ENCODE measurements around the gene BCAR3.
"Not testable (repeated sequence)": the region's sequence is repeated elsewhere in the genome, so short reads cannot be mapped to it uniquely, and the experiment has no call there.

The BCAR3 gene

DNA sequence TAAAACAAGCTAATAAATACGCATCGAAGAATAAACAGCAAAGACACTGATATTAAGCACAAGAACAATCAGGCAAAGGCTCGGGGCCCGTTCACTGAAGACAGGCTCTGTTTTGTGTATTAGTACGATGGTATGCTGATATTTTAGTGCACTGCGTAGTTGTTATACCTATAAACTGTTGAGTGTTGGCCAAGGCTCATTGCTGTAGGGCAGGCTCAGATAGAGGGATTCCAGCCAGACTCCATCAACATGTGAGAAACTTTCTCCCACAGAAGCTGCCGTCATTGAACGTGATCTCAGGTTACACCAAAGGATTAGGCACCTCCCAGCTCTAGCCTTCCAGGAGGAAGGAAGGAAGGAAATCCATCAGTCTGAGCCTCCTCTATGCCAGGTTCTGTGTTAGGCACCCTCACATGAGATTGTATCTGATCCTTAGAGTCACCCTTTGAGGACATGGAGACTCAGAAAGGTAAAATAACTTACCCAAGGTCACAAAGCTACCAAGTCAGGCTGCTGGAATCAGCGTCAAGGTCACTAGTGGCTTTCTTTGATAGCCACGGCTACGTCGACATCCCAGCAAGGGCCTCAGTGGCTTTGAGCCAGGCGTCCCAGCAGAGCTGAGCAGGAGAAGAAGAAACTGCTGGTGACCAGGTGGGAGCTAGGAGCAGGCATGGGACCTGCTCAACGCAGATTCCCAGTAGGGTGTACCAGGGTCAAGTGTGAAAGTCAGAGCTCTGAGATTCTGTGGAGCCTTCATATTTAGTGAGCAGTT is 14.8 kb downstream of the BCAR3 start:
- no peak for DNase-seq

DNA sequence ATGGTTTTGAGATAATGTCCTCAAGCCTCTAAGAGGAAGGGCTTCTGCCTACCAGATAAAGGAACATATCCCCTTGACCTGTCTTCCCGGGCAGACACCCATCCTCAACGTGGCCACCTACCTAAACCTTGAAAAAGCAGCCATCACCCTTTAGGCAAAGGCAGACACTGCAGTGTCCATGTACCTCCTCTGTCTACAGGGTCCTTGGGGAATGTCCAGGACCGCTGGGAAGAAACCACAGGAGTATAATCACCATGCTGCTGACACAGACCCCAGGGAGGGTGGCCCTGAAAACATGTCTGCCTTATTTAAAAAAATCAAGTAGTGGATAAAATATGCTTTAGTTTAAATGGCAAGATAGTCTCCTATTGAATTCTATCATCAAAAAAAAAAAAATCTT is 16.6 kb downstream of the BCAR3 start:
- no peak for DNase-seq

DNA sequence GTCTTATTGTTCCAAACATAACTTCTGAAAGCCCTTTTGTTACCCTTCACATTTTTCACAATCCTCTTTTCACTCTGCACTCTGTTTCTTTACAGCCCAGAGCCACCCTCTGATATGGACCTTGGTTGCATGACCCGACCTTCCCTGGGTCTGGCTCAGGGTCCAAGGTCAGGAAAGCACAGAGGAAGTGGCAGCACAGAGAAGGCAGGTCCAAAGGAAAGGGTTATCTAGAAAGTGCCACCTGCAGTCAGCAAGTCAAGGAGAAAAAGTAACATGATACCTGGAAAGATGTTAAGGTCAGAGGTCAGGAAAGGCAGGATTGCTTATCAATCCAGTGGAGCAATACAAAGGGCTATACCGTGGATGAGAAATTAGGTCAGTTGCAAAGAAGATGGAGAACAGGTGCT is 18.4 kb downstream of the BCAR3 start:
- no peak for DNase-seq

DNA sequence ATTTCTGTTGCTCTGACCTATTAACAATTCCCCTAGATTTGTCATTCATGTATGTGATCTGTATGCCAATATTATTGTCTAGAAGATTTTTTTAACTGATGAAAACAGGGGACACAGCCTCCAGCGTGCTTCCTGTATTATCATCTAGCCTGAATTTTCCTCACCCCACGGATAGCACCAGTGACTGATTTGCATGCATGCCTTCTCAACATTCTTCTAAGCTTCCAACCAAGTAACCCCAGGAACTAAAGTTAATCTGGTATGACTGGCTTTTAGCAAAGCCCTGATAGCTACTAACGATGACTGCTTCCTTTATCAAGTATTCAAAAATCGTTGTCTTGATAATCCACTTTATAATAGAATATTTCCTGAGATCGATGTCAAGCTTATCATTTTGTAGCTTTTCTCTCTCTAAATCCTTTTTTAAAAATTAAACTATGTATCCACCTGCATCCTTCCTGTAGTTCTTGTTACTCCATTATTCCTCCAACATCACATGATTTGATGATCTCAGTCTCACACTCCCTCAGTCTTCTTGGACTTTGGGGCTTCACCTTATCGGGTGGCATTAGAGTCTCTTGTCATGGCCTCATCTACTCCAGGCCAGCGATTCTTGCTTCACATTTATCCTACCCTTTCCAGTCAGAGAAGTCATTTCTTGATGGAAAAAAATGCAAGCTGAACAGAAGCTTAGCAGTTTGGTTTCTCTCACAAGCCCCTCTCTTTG is 19.0 kb downstream of the BCAR3 start:
- no peak for DNase-seq

DNA sequence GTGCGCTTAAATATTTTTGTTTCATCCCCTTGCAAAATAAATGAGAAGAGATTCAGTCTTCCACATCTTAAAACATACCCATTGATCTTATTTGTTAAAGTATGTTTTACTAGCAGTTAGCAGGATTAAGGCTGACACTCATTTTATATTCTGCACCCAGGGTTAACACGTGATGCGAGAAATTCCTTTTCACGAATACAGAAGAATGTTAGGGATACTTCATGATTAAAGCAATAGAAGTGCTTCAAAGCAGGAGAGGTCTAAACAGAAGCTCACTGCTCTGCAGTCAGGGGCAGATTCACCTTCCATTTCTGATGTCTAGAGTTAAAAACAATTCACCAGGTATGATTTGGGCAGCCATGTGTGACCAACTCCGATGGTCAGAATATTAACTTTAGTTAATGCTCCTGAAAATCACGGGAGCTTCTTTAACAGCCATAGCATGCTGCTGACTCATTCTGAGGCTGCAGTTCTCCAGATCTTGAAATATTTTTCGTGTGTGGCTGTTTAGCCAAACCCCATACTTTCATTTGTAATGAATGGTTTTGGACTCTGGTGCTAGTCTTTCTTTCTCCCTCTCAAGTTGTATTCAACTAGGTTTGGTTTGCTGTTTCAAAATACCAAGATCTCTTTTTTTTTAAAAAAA is 19.7 kb downstream of the BCAR3 start:
- no peak for DNase-seq

DNA sequence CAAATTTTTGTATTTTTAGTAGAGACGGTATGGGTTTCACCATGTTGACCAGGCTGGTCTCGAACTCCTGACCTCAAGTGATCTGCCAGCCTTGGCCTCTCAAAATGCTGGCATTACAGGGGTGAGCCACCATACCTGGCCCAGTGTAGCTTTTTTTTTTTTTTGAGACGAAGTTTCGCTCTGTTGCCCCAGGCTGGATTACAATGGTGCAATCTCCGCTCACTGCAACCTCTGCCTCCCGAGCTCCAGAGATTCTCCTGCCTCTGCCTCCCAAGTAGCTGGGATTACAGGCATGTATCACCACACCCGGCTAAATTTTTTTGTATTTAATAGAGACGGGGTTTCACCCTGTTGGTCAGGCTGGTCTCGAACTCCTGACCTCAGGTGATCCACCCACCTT is 20.3 kb downstream of the BCAR3 start:
- not testable (repeated sequence) for DNase-seq

DNA sequence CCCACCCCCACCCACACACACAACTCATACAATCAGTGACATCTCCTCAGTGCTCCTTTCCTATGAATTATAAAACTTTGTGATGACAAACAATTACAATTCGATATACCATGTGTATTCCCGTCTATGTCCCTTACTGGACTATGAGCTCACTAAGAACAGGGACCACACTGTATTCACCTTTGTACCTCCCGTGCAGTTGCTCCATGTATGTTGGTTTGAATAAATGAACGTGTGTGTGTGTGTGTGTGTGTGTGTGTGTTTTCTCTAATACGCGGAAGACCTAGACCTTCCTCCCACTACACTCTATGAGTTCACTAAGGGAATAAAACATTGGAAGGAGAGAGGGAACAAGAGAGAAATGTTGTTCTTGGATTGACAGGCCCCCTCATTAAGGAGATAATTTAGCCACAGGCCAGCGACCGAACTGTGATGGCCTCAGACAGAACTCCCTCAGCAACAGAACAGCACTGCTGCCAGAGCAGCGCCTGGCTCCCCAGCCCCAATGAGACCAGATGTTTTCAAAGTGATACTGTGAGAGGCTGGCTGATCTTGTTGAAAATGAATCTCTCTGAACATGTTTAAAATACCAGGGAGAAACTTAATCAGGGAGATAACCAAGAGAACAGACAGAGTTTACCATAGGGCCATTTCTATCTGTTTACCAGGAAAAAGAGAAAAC is 21.7 kb downstream of the BCAR3 start:
- no peak for DNase-seq

DNA sequence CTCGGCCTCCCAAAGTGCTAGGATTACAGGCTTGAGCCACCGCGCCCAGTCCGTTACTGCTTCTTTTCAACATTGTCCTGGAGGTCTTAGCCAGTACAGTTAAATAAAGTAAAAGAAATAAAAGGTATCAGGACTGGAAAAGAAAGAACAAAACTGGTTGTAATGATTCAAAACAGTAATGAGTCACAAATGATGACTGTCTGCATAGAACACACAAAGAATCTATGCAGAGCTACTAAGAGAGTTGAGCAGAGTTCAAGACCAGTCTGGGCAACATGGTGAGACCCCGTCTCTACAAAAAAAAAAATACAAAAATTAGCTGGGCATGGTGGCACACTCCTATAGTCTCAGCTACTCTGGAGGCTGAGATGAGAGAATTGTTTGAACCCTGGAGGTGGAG is 23.4 kb downstream of the BCAR3 start:
- no peak for DNase-seq

DNA sequence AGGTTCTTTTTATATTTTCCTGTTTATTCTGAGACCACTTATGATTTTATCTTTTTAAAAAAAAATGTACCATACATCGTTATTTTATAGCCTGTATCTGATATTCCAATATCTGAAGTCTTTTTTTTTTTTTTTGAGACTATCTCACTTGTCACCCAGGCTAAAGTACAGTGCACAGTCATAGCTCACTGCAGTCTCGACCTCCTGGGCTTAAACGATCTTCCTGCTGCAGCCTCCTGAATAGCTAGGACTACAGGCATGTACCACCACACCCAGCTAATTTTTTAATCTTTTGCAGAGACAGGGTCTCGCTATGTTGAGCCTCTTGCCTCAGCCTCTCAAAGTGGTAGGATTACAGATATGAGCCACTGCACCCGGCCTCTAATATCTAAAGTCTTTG is 25.1 kb downstream of the BCAR3 start:
- DNase-seq = no peak

DNA sequence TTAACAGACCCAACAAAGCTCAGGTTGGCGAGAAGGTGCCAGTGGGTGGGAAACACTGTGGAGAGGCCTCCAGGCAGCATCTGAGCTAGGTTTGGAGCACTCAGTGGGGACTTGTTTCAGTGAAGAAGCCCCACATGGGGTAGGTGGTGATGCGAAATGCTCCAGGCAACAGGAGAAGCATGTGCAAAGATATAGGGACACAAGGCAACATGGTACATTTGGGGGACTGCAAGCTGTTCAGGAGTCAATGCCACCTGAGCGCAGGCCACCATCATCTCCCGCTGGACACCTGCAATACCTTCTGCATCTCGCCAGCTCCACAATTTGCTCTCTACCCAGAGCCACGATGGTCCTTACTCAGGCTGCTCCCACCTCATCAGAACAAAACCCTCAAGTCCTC is 28.0 kb downstream of the BCAR3 start:
- DNase-seq = no peak

DNA sequence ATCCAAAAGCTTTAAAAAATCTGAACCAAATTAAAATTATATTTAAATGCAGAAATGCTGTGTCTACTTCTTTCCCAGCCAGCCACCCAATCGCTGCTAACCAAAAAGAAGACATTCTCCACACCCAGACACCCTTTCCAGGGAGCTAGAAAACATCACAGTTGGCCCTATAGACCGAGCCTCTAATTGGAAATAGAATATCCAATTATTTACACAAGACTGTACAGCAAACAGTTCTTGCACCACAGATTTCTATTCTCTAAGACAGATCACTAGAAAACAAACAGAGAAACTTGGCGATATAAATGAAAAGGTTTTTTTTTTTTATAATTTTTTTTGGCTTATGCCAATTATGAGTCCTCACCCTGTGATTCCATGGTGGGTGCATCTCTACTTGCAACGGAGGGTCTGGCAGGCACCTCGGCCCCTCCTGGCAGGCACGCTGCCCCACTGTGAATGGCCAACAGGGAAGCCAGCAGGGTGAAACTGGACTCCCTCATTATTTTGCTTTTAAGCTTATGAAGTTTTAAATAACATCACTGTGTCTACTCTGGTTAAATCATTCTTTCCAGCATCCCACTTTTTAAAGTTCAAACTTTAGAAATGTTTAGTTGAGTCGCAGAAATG is 29.2 kb downstream of the BCAR3 start:
- DNase-seq = peak; percentile 81

DNA sequence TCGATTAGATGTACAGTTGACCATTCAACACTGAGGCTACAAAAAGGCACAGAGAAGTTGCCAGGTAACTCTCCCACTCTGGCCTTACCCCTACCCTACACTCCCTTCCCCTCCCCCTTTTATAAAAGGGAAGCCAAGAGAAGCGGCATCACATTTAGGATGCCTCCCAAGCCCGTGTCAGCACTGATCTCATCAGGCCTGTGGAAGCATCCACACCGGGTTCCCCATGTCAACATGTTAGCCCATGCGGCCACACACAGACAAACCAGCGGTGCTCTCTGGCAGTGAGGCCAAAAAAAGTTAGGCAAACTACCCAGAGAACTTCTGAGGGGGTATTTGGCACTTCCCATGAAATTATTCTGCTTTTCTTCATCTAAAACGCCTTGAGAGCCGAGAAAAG is 29.9 kb downstream of the BCAR3 start:
- no peak for DNase-seq

DNA sequence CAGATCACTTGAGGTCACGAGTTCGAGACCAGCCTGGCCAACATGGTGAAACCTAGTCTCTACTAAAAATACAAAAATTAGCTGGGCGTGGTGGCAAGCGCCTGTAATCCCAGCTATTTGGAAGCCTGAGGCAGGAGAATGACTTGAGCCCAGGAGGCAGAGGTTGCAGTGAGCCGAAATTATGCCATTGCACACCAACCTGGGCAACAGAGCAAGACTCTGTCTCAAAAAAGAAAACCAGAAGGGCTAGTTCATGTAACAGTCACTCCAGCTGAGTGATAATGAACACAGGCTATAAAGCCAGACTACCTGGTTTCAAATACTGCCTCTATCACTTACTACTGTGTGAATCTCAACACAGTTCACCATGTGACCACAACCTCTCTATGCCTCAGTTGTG is 31.5 kb downstream of the BCAR3 start:
- not testable (repeated sequence) for DNase-seq

DNA sequence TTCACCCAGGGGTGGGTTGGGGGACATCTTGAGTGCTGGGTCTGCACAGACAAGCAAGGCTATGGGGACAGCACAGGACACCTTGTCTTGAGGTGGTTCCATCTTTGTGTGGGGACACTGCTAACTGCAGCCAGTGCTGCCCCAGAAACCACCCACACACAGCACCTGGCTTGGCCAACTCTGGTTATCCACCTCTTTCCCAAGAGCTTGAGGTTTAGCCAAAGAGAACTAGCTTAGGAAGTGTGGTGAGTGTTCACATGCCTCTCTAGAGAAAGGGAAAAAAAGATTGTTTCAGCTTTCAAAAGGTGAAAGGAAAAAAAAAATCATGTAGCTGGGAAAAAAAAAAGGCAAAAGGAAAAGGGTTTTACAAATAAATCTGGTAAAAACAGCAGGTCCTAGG is 32.4 kb downstream of the BCAR3 start:
- no peak for DNase-seq

DNA sequence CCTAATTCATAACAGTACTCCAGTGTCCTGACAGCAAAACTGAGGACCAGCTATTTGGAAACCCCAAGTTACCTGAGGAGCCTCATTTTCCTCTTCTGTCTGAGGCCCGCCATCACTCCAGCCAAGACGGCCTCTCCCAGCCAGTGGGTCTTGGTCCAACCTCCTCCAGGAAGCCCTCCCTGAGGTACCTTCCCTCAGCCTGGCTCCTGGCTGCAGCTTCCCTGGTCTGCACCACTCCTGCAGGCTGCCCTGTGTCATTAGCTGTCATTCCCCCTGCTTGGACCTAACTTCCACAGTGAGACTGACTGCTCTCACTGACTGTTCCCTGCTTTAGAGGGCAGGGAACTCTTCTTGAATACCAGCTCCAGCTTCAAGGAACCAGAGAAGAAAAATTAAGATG is 33.0 kb downstream of the BCAR3 start:
- no peak for DNase-seq

DNA sequence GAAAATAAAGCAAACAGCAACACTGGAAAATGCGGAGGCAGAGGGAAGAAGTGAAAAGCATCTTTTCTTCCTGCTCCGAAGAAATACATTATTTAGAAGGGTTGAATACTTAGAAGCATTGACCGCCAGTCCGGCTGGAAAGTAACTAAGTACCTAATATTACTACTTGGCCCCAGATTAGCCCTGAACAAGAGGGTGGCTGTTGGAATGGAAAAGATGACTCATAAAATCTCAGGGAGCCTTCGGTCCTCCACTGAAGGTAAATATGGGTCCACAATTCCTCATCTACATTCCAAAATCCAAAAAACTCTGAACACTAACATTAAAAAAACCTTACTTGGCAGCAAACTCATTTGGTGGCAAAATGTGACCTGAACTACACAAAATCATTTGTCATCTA is 40.1 kb downstream of the BCAR3 start:
- DNase-seq = no peak

DNA sequence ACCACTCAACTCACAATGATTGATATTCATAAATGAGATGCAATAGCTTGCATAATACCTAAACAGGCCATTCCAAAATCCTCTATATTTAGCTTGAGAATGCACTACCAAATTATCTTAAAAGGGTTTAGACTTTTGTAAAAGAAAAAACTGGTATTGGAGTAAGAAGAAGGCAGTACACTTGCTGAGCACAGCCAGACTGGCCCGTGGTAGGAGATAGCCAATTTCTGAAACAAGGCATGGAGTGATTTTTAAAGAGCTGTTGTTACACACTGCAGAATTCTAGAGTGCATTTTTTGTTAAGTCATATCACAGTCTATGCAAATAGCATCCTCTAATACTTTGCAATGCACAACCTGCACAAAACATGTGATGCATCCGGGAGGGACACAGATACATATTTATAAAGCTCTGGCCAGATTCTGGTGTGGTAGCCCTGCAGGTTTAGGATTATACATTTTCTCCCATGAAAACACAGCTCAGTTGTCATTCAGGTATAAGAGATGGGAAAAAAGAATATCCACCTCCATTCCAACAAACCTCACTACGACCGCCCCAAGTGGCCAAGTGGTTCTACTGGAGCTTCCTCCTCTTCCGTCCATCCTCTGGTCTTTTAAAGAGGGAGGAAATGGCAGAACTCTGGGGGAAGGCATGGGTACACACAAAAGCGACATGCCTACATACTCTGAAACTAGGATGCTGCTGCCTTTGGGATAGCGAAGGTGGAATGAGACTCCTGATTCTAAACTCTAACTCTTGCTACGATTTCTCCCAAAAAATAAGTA is 40.8 kb downstream of the BCAR3 start:
- DNase-seq = no peak

DNA sequence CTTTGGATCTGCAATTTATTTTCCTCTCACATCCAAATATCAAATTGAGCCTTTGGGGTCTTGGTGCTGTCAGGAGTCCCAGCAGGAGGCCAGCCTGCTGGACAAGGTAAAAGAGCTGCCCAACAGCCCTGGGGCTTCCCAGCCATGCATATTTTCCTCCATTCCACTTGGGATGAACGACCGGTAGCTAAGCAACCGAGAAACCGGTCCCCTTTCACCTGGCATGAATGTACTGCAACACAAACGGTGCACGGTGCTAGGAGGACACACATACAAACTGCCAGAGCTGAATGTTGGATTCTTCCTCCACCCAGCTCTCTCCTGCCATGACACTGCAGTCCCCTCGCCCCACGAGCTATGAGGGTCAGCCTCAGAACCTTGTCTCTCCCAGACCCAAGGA is 42.7 kb downstream of the BCAR3 start:
- no peak for DNase-seq

DNA sequence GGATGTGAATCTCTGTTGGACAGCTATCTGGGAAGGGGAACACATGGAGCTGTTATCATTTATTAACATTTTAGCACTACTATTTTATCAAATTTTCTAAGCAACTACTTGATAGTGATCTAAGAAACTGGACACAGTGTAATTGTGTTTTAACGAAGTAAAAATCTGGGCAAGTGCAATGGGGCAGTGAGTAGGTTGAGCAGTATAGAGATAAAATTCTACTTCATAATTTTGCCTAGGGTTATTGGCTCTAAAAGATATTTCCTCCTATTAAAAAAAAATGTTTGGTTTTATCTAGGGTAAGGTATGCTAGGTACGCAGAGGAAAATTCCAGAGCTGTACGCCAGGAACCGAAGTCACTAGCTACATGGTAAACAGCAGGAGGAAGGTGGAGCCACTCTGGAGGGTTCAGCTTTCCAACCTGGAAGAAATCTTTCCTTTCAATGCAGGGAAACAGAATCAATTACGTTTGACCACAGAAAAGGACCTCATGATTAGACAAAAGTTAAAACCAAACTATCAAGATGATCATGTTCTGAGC is 43.3 kb downstream of the BCAR3 start:
- no peak for DNase-seq

DNA sequence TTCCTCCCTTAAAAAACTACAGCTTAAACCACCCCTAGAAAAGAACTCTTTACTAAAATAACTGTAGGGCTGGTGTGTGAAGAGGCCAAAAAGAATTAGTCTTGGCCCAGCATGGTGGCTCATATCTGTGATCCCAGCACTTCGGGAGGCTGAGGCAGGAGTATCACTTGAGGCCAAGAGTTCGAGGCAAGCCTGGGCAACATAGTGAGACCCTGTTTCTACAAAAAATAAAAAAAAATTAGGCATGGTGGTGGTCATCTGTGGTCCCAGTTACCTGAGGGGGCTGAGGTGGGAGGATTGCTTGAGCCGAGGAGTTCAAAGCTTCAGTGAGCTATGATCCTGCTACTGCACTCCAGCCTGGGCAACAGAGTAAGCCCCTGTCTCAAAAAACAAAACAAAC is 44.9 kb downstream of the BCAR3 start:
- no peak for DNase-seq

DNA sequence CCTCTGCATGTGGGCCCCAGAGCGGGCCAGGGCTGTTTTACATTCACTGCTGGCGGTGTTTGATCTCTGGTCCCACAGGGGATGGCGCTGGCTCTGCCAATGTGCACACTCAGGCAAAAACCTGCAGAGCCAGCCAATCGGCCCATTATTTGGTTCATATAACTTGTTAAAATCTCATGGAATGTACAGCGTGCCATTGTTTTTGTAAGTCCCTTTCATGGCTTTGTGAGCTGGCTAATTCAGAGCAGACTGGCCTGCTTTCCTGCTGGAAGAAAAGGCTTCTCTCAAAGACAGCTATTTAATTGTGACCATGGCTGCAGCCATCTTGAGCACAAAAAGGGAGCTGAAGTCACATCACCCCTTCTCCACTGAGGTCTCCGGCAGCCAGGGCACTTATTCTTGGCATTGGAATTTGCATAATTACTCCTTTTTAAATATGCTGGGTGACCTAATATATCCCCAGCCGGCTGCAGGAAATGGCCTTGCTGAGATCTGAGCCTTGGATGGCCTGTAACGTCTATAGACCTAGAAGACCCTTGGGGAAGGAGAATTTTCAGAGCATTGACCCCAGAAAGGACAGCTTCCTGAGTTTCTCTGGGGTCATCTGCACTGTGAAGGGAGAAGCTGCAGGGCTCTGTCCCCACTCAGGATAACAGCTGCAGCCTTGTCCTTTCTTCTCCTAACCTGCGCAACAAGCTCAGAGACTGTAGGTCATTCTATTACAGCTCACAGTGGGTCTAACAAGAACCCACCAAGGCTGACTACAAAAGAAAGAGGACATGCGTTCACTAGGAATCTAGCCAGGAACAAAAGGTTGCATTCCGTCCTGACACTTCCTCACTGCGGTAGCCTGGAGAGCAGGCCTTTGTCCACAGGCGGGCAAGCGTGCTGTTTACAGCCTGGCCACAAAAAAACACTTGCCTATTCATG is 45.8 kb downstream of the BCAR3 start:
- DNase-seq = peak; percentile 43
